Neuron (in vitro differentiated cells): Measurements from ENCODE around the gene AHRR.
"Not testable (repeated sequence)": the region's sequence is repeated elsewhere in the genome, so short reads cannot be mapped to it uniquely, and the experiment has no call there.

Source experiments
- H2AFZ ChIP-seq: one replicate; pipeline ENCODE4 v1.6.1; 2013; ENCODE audit warnings: low read depth, mild to moderate bottlenecking, inconsistent platforms, low read length, moderate library complexity
- H3K27me3 ChIP-seq: one replicate; pipeline ENCODE4 v1.6.1; 2013; ENCODE audit warnings: low read length; ENCODE audit not compliant: insufficient read depth
- H3K36me3 ChIP-seq: one replicate; pipeline ENCODE4 v1.6.1; 2013; ENCODE audit warnings: low read length; ENCODE audit not compliant: insufficient read depth
- H3K4me1 ChIP-seq: one replicate; pipeline ENCODE4 v1.6.1; 2013; ENCODE audit warnings: low read length; ENCODE audit not compliant: insufficient read depth
- H3K4me3 ChIP-seq: 2 replicates; pipeline ENCODE4 v1.5.1; 2013; ENCODE audit warnings: mild to moderate bottlenecking, low read length, moderate library complexity
- H3K9me3 ChIP-seq: one replicate; pipeline ENCODE4 v1.6.1; 2013; ENCODE audit warnings: low read length

Gene AHRR

GRCh38 chr5:402219-402614 is 80.7 kb downstream of the AHRR start:
- H2AFZ ChIP-seq, H3K36me3 ChIP-seq, H3K27me3 ChIP-seq, H3K4me3 ChIP-seq, H3K9me3 ChIP-seq: not testable (repeated sequence)
- peaks cover 34% of the 10 kb centered on the region for H3K4me1 ChIP-seq

DNA sequence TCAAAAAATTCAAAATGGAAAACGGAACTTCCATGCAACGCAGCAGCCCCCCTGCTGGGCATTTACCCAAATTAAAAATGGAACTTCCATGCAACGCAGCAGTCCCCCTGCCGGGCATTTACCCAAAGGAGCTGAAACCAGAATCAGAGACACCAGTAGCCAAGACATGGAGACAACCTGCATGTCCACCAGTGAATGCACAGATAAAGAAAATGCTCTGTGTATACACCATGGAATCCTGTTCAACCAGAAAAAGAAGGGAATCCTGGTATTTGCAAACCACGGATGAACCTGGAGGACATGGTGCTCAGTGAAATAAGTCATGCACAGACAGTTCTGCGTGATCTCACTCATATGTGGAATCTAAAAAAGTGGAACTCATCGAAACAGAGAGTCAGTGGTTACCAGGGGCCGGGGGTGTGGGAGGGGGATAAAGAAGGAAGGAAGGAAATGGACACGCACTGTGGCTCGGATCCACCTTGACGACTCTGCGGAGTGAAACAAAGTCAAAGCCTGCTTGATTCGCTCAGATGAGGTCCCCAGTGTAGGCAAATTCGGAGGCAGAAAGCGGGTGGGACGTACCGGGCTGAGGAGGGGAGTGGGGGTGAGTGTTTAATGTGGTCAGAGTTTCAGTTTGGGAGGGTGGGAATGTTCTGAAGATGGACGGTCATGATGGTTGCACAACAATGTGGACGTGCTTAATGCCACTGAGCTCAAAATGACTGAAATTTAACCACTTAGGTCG is 81.3 kb downstream of the AHRR start:
- no peaks in the 10 kb centered on the region for H3K36me3 ChIP-seq
- H3K27me3 ChIP-seq: no peaks in the 10 kb centered on the region
- H3K4me1 ChIP-seq: peaks cover 34% of the 10 kb centered on the region
- H3K4me3 ChIP-seq: no peak overlapping the region
- no peak overlapping the region for H2AFZ ChIP-seq
- H3K9me3 ChIP-seq: no peaks in the 10 kb centered on the region

GRCh38 chr5:403995-404394 is 82.5 kb downstream of the AHRR start:
- no peaks in the 10 kb centered on the region for H3K36me3 ChIP-seq
- H3K9me3 ChIP-seq: no peaks in the 10 kb centered on the region
- H3K4me3 ChIP-seq: no peak overlapping the region
- H3K4me1 ChIP-seq: peaks cover 29% of the 10 kb centered on the region
- no peaks in the 10 kb centered on the region for H3K27me3 ChIP-seq
- no peak overlapping the region for H2AFZ ChIP-seq

DNA sequence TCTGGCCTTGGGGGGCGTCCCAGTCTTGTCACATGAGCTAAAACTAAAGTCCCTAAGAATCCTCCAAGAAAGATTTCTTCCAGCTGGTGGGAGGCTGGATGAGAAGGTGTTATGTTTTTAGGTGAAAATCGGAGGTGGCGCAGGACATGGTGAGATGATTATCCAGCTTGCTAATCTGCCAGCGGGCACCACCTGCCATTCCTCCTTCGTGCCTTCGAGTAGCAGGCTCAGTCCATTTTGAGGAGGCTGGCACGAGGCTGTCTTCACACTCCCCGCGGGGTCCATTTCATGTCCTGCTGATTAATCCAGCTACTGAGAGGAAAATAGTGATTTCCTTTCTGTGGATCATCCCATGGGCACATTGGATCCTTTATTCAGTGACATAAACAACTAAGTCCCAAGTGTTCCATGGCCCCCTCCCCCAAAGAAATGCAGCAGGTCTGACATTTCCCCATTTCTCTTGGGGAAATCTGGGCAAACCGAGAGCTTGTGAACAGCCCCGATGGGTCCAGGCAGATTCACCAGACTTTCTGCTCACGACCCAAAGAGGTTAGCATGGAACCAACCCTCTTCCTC is 83.2 kb downstream of the AHRR start:
- H3K4me1 ChIP-seq: peaks cover 22% of the 10 kb centered on the region
- H2AFZ ChIP-seq: no peak overlapping the region
- H3K9me3 ChIP-seq: no peaks in the 10 kb centered on the region
- no peaks in the 10 kb centered on the region for H3K36me3 ChIP-seq
- H3K27me3 ChIP-seq: no peaks in the 10 kb centered on the region
- H3K4me3 ChIP-seq: no peak overlapping the region

- Histone ChIP-seq H3K27me3 (no peaks in the 10 kb centered on the region), H3K4me1 (peaks cover 15% of the 10 kb centered on the region), H3K4me3 (no peak overlapping the region), H3K36me3 (no peaks in the 10 kb centered on the region), H3K9me3 (no peaks in the 10 kb centered on the region), H2AFZ (no peak overlapping the region)
These were observed 83.9 kb downstream of the AHRR start for GRCh38 chr5:405421-405820.

DNA sequence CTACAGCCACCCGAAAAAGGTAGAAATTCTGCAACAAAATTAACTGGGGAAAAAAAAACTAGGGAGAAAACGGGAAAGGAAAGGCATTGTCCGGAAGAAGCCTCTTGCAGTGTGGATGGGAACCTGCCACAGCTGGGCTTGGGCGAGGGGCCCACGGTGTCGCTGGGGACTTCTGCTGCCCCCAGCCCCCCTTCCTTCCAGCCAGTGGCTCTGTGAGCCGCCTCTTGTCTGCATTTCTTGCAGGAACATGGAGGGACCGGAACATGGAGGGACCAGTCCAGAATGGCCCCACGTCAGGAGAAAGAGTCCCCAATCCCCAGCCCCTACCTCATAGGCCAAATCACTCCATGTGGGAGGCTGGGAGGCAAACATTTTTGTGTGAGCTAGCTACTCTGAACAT is 84.5 kb downstream of the AHRR start:
- Histone ChIP-seq H3K4me3 (no peak overlapping the region), H3K9me3 (no peaks in the 10 kb centered on the region), H2AFZ (no peak overlapping the region), H3K36me3 (no peaks in the 10 kb centered on the region), H3K27me3 (no peaks in the 10 kb centered on the region), H3K4me1 (peaks cover 9% of the 10 kb centered on the region)

- no peak overlapping the region for H2AFZ ChIP-seq
These were observed 85.5 kb downstream of the AHRR start for GRCh38 chr5:407051-407450.

DNA sequence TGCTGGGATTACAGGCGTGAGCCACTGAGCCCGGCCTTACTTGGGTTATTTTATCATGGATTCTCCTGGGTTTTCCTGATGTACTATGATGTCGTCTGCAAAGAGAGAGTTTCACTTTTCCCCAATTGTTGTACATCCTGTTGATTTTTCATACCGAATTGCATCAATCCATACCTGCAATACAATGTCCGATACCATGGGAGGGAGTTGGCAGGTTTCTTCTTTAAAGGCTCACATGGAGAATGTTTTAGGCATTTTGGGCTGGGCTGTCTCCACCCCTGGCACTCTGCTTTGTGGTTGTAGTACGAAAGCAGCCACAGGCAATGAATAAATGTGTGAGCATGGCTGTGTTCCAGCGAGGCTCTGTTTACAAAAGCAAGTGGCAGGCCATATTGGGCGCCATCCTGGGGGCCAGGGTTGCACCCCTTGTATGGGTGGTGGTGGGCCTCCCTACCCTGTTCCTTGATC is 86.3 kb downstream of the AHRR start:
- no peak overlapping the region for H2AFZ ChIP-seq
- H3K4me1 ChIP-seq: peaks cover 5% of the 10 kb centered on the region
- no peaks in the 10 kb centered on the region for H3K9me3 ChIP-seq
- H3K36me3 ChIP-seq: no peaks in the 10 kb centered on the region
- no peaks in the 10 kb centered on the region for H3K27me3 ChIP-seq
- H3K4me3 ChIP-seq: no peak overlapping the region

More at GRCh38 chr5:407051-407450, 85.5 kb downstream of the AHRR start:
- Histone ChIP-seq H3K9me3 (no peaks in the 10 kb centered on the region), H3K4me3 (no peak overlapping the region), H3K4me1 (peaks cover 5% of the 10 kb centered on the region), H3K36me3 (no peaks in the 10 kb centered on the region), H3K27me3 (no peaks in the 10 kb centered on the region)

DNA sequence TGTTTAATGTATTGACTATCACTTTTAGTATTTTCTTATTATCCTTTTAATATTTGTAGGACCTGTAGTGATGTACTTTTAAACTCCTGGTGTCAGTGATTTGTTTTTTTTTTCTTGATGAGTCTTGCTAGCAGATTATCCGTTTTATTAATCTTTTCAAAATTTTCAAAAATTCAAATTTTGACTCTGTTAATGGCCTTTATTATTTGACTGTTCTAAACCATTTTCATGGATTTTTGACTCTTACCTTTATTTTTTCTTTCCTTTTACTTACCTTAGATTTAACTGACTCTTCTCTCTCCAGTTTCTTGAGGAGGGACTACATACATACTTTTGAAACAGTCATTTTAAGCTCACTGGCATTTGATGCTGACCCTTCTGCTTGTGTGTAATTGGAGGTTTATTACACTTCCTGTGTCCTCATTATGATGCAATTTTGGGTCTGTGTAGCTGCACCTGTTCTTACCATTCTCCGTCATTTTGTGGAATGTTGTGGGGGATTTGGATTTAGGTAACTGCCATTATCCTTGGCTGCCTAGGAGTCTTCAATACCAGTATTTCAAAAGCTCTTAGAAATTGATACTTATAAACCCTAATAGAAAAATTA is 89.5 kb downstream of the AHRR start:
- no peak overlapping the region for H3K4me3 ChIP-seq
- H3K9me3 ChIP-seq: no peaks in the 10 kb centered on the region
- H3K36me3 ChIP-seq: no peaks in the 10 kb centered on the region
- no peak overlapping the region for H2AFZ ChIP-seq
- peaks cover 10% of the 10 kb centered on the region for H3K4me1 ChIP-seq
- no peaks in the 10 kb centered on the region for H3K27me3 ChIP-seq

- Histone ChIP-seq H2AFZ (no peak overlapping the region), H3K4me3 (no peak overlapping the region), H3K36me3 (no peaks in the 10 kb centered on the region)
These were observed 90.2 kb downstream of the AHRR start for GRCh38 chr5:411728-412127.

DNA sequence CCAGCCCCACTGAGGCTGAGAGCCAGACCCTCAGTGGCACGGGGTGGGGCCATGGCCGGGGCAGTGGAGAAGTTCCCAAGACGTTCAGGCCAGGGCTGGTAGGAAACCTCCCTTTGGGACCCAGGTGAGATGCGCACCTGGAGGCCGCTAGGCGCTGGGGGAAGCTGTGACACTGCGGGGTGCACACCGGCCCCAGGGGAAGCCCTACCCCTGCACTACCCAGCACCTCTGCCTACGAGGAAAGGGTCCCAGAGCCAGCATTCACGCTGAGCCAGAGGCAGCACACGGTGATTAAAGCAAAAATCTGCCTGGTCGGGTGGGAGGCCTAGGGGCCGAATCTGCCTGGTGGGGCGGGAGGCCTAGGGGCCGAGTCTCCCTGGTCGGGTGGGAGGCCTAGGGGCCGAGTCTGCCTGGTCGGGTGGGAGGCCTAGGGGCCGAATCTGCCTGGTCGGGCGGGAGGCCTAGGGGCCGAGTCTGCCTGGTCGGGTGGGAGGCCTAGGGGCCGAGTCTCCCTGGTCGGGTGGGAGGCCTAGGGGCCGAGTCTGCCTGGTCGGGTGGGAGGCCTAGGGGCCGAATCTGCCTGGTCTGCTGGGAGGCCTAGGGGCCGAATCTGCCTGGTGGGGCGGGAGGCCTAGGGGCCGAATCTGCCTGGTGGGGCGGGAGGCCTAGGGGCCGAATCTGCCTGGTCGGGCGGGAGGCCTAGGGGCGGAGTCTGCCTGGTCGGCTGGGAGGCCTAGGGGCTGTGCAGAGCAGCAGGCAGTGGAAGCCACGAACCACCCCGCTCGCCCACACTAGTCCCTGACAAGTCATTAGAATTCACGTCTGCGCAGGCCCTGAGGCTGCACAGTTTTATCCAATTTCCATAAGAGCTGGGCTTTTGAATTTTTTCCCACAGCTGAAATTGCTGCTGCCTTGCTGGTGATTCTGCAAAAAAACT is 93.7 kb downstream of the AHRR start:
- peak overlapping the region; percentile 9 for H3K4me3 ChIP-seq
- H3K36me3 ChIP-seq, H3K9me3 ChIP-seq, H3K27me3 ChIP-seq: not testable (repeated sequence)
- H3K4me1 ChIP-seq: peaks cover 21% of the 10 kb centered on the region
- peak overlapping the region; percentile 4 for H2AFZ ChIP-seq

More at GRCh38 chr5:411728-412127, 90.2 kb downstream of the AHRR start:
- Histone ChIP-seq H3K27me3 (no peaks in the 10 kb centered on the region), H3K9me3 (no peaks in the 10 kb centered on the region), H3K4me1 (peaks cover 13% of the 10 kb centered on the region)

DNA sequence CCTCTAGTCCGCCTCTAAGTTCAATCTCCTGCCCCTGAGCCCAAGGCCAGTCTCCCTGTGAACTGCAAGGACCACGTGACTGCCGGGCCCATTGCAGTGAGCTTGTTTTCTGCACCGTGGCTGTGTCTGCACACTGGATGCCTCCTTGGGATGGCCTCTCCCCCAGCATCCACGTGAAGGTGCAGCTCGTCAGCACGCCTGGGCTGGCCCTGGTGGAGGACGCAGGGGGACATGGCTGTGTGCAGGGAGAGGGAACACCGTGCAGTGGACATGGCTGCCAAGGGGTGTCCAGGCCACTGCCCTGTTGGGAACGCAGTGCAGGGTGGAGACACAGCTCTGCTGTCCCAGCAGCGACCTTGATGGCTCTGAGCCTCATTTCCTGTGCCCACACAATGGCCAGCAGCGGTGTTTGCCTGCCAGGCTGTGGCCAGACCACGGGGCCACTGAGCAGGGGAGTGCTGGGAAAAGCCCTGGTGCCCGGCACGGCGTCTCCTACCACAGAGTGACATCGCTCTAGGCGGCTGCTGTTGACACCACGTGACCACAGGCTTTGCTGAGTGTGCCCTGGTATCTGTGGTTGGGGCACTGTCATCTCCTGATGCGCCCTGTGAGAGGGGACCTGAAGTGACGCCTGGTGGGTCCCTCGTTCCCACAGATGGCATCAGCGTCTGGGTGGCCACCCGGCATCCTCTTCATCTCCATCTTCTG is 94.6 kb downstream of the AHRR start:
- Histone ChIP-seq H3K4me1 (peaks cover 21% of the 10 kb centered on the region), H2AFZ (peak overlapping the region; percentile 4), H3K27me3 (no peaks in the 10 kb centered on the region), H3K9me3 (no peaks in the 10 kb centered on the region), H3K4me3 (no peak overlapping the region), H3K36me3 (no peaks in the 10 kb centered on the region)
